Measurements from ENCODE around the gene UNC45A.

- no peak for TF ChIP-seq ZNF366 (tag by site-specific recombination; conservative IDR thresholded peaks at IDR 0.05)
- TF ChIP-seq CTCF (tag by site-specific recombination; IDR thresholded peaks at IDR 0.05): no peak
- no peak for TF ChIP-seq BCL11A (tag by site-specific recombination; IDR thresholded peaks at IDR 0.05; ENCODE audit: low read depth)
- peak; percentile 24; the same call in 1 of the 2 replicates for TF ChIP-seq ZNF335 (tag by site-specific recombination; conservative IDR thresholded peaks at IDR 0.05)
- TF ChIP-seq SALL2 (tag by site-specific recombination; IDR thresholded peaks at IDR 0.05; ENCODE audit: borderline replicate concordance): no peak
- TF ChIP-seq ZNF112 (tag by site-specific recombination; IDR thresholded peaks at IDR 0.05): no peak
- TF ChIP-seq ZSCAN16 (tag by site-specific recombination; IDR thresholded peaks at IDR 0.05): no peak
- no peak for TF ChIP-seq KLF10 (tag by site-specific recombination; IDR thresholded peaks at IDR 0.05)
- TF ChIP-seq ZNF747 (tag by site-specific recombination; IDR thresholded peaks at IDR 0.05): no peak
- TF ChIP-seq ZNF350 (tag by site-specific recombination; IDR thresholded peaks at IDR 0.05): no peak
- TF ChIP-seq ZNF394 (tag by site-specific recombination; IDR thresholded peaks at IDR 0.05; ENCODE audit: borderline replicate concordance): no peak
- no peak for TF ChIP-seq BCL11B (tag by site-specific recombination; IDR thresholded peaks at IDR 0.05; ENCODE audit: low read depth)
These were observed 53.2 kb downstream of the UNC45A start for GRCh38 chr15:90988296-90988695.
